OCI-LY3 (cell line): ENCODE results near the gene TEPSIN.

Source experiments
- H2AFZ ChIP-seq: fragments of 200-600, 300-600 bp; shearing (Covaris generic); 2 replicates; pipeline ENCODE4 v1.6.0; 2014; ENCODE audit warnings: antibody characterized with exemption, low read depth, low read length
- H3K27ac ChIP-seq: fragments of 200-600, 300-600 bp; sonication (generic); 2 replicates; pipeline ENCODE4 v1.5.1; 2014; ENCODE audit warnings: mild to moderate bottlenecking, low read length, moderate library complexity, mixed read lengths
- H3K27me3 ChIP-seq: fragments of 200-600, 300-600 bp; sonication (generic); 2 replicates; pipeline ENCODE4 v1.6.1; 2014; ENCODE audit warnings: low read depth, low read length, mixed read lengths
- H3K36me3 ChIP-seq: fragments of 200-600, 300-600 bp; sonication (generic); replicated peaks from 2 replicates; pipeline ENCODE3; 2014; ENCODE audit warnings: low read depth, low read length, mixed read lengths
- H3K4me1 ChIP-seq: fragments of 300-600, 200-600 bp; sonication (generic); 2 replicates; pipeline ENCODE4 v1.6.1; 2014; ENCODE audit warnings: low read length, mixed read lengths
- H3K4me2 ChIP-seq: fragments of 200-600, 300-600 bp; sonication (generic); 2 replicates; pipeline ENCODE4 v1.6.1; 2014; ENCODE audit warnings: low read length, mixed read lengths
- H3K4me3 ChIP-seq: fragments of 300-600, 200-600 bp; sonication (generic); 2 replicates; pipeline ENCODE4 v1.5.1; 2014; ENCODE audit warnings: antibody characterized with exemption, mild to moderate bottlenecking, low read length, moderate library complexity
- H3K79me2 ChIP-seq: fragments of 300-600, 200-600 bp; shearing (Covaris generic); 2 replicates; pipeline ENCODE4 v1.6.1; 2014; ENCODE audit warnings: mild to moderate bottlenecking, low read length, mixed read lengths
- H3K9ac ChIP-seq: fragments of 300-600, 200-600 bp; shearing (Covaris generic); 2 replicates; pipeline ENCODE4 v1.6.0; 2014; ENCODE audit warnings: mild to moderate bottlenecking, low read length, moderate library complexity
- H3K9me3 ChIP-seq: fragments of 200-600, 300-600 bp; shearing (Covaris generic); 2 replicates; pipeline ENCODE4 v1.6.1; 2014; ENCODE audit warnings: low read length, mixed read lengths; ENCODE audit not compliant: insufficient read depth
- H4K20me1 ChIP-seq: fragments of 200-600, 300-600 bp; sonication (generic); 2 replicates; pipeline ENCODE4 v1.6.1; 2016; ENCODE audit warnings: low read length, mixed read lengths; ENCODE audit not compliant: insufficient read depth
- EZH2phosphoT487 ChIP-seq: fragments of 200-600 bp; shearing (Covaris generic); IDR thresholded peaks from 2 replicates; pipeline ENCODE4 v1.6.1; 2018; ENCODE audit warnings: antibody characterized with exemption, mixed run types, low read depth
- TF ChIP-seq, protein P1 (sequence below): fragments of 200-600, 300-600 bp; sonication (generic); IDR thresholded peaks from 2 replicates; pipeline ENCODE4 v1.5.1; 2014; ENCODE audit warnings: antibody characterized with exemption, low read length, low read depth

Gene TEPSIN

DNA sequence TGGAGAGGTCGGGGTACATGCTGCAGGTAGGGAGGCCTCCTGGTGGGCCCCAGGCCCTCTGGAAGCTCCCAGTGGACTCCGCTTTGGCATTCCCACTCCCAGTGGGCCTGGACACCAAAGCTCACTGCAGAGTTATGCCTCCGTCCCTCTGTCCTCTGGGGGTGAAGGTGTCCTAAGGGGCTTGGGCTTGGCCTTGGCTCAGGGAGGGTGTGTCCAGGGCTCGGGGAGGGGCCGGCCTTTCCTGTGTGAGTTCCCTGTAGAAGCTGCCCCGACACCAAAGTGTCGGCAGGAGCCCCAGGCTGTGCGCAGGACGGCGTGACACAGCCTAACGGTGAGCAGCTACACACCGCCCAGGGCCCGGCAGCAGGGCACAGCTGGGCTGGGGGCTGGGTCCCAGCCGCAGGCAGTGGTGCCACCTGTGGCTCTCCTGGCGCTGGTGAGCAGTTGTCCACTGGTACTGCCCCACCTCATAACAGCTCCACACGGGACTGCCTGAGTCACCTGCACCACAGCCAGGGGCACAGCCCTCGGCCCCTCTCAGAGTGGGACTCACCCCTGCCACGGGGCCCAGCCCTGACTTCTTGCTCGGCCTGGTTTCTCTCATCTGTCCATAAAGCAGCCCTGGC is 6.1 kb downstream of the TEPSIN start:
- Histone ChIP-seq H3K79me2 (peaks cover 3% of the 10 kb centered on the region), H3K36me3 (peaks cover 12% of the 10 kb centered on the region), H2AFZ (no peak overlapping the region), H3K27me3 (no peaks in the 10 kb centered on the region), H3K9ac (no peak overlapping the region), H4K20me1 (no peaks in the 10 kb centered on the region), H3K9me3 (no peaks in the 10 kb centered on the region), H3K4me2 (no peak overlapping the region), H3K27ac (no peak overlapping the region), H3K4me3 (no peak overlapping the region), H3K4me1 (peaks cover 23% of the 10 kb centered on the region)
- no peak for TF ChIP-seq EZH2phosphoT487
- TF ChIP-seq, protein P1, sequence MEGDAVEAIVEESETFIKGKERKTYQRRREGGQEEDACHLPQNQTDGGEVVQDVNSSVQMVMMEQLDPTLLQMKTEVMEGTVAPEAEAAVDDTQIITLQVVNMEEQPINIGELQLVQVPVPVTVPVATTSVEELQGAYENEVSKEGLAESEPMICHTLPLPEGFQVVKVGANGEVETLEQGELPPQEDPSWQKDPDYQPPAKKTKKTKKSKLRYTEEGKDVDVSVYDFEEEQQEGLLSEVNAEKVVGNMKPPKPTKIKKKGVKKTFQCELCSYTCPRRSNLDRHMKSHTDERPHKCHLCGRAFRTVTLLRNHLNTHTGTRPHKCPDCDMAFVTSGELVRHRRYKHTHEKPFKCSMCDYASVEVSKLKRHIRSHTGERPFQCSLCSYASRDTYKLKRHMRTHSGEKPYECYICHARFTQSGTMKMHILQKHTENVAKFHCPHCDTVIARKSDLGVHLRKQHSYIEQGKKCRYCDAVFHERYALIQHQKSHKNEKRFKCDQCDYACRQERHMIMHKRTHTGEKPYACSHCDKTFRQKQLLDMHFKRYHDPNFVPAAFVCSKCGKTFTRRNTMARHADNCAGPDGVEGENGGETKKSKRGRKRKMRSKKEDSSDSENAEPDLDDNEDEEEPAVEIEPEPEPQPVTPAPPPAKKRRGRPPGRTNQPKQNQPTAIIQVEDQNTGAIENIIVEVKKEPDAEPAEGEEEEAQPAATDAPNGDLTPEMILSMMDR: no peak

DNA sequence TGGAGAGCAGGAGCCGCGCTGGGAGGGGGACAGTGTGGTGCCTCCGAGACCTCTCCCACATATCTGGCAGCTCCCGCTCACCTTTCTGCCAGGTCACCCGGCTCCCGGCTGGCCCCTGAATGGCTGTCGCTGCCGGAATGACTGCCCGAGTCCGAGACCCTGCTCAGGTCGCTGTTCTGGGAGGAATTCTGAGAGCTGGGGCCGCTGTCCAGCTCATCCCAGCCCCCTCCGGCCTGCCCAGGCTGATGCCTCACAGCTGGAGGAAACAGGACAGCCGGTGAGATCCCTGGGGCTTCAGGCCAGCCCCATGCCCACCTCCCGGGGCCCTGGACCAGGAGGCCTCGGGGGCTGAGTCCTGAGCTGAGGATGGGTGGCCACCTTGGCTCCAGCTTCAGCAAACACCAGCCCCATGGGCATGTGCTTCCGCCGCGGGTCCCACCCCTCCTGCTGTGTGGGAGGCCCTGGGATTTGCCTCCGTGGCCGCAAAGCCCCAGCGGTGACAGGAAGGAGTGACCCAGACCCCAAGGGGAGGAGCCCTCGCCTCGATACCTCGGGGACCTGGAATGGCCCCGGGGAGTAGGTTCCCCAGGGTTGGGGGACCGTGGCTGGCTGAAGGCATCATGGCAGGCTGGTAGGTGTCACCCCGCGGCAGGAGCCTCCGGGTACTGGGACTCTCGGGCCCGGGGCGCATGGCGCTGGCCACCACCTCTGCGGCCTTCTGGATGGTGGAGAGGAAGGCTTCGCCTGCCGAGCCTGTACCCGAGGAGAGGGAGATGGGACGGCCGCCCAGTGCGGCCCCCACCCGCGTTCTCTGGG is 6.9 kb downstream of the TEPSIN start:
- Histone ChIP-seq H3K36me3 (peaks cover 12% of the 10 kb centered on the region), H3K27me3 (no peaks in the 10 kb centered on the region), H3K9ac (no peak overlapping the region), H3K9me3 (peaks cover 2% of the 10 kb centered on the region; the same call in 1 of the 2 replicates), H2AFZ (no peak overlapping the region), H3K4me3 (no peak overlapping the region), H3K4me1 (peaks cover 27% of the 10 kb centered on the region), H3K4me2 (no peak overlapping the region), H3K27ac (no peak overlapping the region), H3K79me2 (no peaks in the 10 kb centered on the region), H4K20me1 (no peaks in the 10 kb centered on the region)
- TF ChIP-seq, protein P1: no peak
- no peak for TF ChIP-seq EZH2phosphoT487

DNA sequence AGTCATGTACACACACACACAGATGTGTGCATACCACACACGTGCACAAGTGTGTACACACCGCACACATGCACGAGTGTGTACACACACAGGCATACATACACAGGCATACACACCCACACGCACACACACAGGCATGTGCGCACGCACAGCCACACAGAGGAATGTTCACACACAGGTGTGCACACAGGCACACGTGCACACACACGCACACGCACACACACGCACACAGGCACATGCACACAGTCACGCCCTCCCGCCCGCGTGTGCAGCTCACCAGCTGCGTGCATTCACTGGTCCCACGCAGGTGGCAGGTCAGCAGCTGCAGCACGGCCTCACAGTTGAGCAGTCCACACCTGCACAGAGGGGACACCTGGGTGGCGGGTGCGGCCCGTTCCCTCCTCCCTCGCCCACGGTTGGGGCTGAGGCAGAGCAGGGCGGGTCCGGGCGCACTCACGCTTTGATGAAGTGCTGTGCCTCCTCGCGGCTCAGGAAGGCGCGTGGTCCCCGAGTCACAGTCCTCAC is 7.7 kb downstream of the TEPSIN start:
- Histone ChIP-seq H3K27me3 (no peaks in the 10 kb centered on the region), H3K4me1 (peaks cover 28% of the 10 kb centered on the region), H3K9me3 (peaks cover 3% of the 10 kb centered on the region; the same call in 1 of the 2 replicates), H3K4me2 (no peak overlapping the region), H3K36me3 (peaks cover 12% of the 10 kb centered on the region), H3K9ac (no peak overlapping the region), H3K27ac (no peak overlapping the region), H3K79me2 (no peaks in the 10 kb centered on the region), H2AFZ (no peak overlapping the region), H4K20me1 (no peaks in the 10 kb centered on the region), H3K4me3 (no peak overlapping the region)
- no peak for TF ChIP-seq EZH2phosphoT487
- TF ChIP-seq, protein P1: no peak
